M059J (cell line): ENCODE measurements around the gene VAPA. TPM values are rescaled to one million over a fixed set of nuclear protein-coding genes. Genes with fewer than 3 reads are reported as not detected.

Source experiments
- DNase-seq: peaks from one replicate; pipeline ENCODE4 v3.0.0-alpha.2; 2012; ENCODE audit warnings: low read depth
- total RNA-seq: library from RNA; depleted of rRNA; stranded (reverse); fragments of >200 nt; shearing (Covaris generic); gene quantifications from 2 replicates; pipeline ENCODE4 v1.2.3, GENCODE V29; 2014

The VAPA gene
- total RNA-seq, 1 experiment from 2014 or later: 425 TPM

DNA sequence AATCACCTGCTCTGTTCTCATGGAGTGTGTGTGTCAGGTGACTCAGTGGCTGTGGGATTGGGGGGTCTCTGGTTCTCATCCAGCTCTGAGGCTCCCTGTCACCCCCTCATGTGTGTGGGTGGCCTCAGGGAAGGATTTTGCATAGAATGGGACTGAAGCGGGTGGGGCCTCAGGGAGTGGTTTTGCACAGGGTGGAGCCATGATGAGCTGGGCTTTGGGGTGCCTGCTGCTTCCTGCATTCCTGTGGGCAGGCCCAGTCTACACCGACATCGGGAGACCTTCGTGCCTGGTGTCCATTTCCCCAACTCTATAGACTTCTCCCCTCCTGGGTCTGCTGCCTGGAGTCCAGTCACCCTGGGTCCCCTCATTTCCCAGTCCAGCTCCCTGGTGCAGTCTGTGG lies 59.7 kb downstream of the VAPA start:
- no peak for DNase-seq

DNA sequence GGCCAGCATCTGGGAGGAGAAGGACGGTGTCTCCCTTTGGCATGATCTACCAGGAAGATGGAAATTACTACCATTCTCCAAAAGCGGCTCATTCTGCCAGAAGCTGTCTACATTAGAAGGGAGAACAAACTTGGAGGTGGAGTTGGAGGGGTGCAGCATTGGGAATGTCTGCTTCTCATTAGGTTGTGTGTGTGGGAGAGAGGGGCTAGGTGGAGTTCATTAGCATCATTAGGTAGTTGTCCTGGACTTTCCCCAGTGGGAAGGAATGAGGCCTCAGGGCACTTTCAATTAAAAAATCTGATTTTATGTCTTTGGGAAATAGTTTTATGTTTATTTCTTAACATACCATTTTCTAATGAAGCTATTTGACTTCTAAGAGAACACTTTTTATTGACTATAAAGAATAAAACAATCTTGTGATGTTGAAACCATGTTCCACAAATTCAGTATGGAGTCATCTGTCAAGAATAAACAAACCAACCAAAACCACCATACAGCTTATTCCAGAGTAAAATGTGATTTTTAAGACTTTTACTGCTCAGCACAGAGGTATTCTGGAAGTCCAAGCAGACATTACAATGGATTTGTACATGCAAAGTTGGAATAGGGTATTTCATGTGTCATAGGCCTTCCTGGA lies 60.6 kb downstream of the VAPA start:
- DNase-seq: peak; percentile 30

DNA sequence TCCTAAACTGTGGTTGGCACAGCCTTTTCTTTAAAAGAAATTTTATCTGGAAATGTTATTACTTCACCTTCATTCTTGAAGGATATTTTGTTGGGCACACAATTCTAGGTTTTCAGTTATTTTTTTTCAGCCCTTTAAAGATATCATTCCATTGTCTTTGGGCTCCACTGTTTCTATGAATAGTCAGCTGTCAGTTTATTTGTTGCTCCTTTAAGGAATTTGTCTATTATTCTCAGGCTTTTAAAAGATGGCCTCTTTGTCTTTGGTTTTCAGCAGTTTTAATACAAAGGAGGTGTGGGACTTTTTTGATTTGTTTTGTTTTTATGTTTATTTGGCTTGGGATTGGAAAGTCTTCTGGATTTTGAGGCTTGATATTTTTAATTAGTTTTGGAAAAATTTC lies 61.8 kb downstream of the VAPA start:
- DNase-seq: no peak

DNA sequence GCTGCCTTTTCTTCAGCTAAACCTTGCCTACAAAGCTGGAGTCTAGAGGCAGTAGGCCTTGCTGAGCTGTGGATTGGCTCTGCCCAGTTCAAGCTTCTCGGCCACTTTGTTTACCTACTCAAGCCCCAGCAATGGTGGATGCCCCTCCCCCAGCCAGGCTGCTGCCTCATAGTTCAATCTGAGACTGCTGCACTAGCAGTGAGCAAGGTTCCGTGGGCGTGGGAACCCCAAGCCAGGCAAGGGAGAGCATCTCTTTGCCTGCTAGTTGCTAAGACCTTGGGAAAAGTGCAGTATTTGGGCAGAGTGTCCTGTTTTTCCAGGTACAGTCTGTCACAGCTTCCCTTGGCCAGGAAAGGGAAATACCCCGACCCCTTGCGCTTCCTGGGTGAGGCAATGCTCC lies 68.9 kb downstream of the VAPA start:
- DNase-seq: no peak

DNA sequence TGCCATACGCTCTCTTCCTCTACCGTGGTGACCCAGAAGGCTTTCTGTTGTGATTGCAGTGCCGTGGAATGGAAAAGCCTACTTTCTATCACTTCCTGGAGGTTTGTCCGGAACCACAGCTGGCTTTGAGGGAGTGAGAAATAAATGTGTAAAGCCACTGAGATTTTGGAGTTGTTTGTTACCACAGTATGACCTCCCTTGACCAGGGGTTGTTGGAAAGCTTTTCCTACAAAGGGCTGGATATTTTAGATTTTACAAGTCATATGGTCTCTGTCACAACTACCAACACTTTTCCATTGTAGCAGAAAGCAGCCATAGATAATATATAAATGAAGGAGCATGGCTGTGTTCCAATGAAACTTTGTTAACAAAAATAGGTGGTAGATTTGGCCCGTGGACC lies 70.3 kb downstream of the VAPA start:
- no peak for DNase-seq

DNA sequence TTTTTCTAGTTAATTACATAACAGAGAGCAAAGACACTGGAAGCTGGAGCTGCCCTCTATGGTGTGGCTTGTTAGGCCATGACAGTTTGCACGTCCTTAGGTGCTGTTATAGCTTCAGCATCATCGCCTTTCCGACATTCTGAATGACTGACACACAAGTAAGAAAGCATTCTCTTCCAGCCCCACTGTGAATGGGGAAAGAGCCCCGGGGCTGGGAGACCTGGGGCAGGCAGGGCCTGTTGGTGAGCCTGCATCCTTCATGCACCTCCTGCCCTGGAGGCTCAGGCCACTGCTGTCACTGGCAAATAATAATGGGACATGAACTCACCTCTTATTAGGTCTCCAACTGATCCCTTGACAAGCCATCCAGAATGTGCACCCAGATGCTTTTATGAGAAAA lies 71.8 kb downstream of the VAPA start:
- no peak for DNase-seq

DNA sequence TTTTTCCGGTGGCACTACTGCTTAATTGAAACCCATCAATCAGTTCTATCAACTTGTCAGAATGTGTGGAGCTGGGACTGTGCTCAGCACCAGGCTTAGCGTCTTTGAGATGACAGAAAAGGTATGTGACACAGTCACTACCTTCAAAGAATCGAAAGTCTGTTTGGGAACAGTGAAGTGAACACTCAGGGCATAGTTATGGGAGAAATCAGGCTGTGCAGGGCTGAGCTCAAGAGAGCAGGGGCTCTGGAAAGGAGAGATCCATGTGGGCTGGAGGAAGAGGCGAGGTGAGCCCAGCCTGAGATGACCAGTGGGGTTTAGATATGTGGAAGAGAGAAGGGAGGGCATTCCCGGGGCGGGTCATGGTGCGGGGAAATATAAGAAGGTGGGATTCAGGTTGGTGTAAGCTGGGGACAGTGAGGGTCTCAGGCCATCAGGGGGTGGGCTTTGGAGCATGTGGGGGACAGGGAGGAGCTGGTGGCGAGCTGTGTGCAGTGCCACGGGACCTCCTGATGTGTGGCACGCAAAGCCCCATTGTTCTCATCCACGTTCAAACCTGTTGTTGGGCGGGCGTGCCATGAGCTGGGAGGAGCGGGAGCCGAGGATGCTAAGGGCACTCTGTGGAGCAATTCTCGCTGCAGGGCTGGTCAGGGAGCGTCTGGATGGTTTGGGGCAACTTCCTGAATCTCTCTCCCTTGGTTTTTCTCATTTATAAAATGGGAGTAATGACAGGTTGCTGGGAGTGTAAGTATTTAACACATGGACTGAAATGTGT lies 72.5 kb downstream of the VAPA start:
- no peak for DNase-seq

DNA sequence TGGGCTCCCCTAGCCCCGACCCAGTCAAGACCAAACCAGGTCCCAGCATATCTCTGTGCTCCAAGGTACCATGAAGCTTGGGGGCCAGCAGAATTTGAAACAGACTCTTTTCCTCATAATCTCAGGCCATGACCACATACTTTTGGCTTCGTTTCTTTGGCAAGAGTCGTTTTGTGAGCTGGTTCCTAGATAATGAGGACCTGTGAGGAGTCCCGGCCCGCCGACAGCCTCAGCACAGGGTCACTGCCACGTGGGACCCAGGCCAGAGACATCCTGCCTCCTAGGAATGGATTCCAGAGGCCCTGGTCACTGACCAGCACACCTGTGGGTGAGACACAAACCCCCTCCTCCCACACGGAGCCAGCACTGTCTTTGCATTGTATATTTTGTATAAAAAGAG lies 73.5 kb downstream of the VAPA start:
- no peak for DNase-seq

DNA sequence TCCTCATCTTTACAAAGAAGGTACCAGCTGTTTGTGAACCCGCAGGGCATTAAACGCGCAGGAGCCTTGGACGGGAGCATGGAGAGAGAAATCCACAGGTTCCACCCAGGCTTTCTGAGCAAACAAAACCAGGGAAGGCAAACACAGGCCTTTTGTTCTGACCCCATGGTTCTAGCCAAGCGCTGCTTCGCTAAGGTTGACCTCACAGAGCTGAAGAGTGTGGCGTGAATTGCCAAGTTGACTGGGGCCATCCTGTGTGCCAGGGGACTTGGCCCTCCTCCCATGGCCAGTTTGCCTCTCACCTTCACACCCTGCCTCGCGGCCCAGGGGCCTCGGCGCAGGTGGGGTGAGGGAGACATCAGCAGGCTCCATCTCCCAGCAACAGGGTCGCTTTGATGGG lies 74.1 kb downstream of the VAPA start:
- no peak for DNase-seq

DNA sequence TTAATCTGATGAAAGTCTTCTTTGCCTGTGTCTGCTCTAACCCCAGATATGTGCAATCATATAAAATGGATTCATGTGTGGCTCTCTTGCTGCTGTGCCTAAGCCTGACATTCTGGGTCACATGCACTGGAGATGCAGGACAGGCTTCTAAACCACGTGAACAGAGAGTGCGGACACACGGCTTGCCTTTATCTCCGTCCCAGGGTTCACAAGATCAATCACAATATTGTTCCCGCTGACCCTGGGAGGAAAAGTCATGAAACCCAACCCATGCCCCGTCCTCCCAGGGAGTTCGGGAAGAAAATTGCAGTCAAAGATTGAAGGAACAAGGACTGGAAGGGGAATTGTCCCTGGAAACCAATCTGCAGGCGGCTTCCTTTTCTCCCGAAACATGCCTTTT lies 74.8 kb downstream of the VAPA start:
- no peak for DNase-seq

DNA sequence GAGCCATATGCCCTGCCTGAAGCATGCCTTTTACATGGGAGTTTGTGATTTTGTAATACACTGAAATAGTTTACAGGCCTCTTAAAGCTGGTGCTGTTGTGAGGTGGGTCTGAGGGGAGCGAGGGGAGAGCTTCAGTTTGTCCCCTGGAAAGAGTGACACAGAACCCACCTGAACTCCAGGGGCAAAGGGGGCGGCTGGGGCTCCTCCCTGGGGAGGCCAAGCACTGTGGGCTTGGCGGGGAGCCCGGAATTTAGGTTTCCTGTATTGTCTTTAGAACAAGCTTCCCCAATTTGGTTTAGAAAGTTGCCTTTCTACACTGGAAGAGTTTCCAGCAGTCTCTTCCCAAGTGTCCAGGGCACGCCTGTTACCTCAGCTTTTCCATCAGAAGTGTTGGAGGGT lies 75.7 kb downstream of the VAPA start:
- no peak for DNase-seq

DNA sequence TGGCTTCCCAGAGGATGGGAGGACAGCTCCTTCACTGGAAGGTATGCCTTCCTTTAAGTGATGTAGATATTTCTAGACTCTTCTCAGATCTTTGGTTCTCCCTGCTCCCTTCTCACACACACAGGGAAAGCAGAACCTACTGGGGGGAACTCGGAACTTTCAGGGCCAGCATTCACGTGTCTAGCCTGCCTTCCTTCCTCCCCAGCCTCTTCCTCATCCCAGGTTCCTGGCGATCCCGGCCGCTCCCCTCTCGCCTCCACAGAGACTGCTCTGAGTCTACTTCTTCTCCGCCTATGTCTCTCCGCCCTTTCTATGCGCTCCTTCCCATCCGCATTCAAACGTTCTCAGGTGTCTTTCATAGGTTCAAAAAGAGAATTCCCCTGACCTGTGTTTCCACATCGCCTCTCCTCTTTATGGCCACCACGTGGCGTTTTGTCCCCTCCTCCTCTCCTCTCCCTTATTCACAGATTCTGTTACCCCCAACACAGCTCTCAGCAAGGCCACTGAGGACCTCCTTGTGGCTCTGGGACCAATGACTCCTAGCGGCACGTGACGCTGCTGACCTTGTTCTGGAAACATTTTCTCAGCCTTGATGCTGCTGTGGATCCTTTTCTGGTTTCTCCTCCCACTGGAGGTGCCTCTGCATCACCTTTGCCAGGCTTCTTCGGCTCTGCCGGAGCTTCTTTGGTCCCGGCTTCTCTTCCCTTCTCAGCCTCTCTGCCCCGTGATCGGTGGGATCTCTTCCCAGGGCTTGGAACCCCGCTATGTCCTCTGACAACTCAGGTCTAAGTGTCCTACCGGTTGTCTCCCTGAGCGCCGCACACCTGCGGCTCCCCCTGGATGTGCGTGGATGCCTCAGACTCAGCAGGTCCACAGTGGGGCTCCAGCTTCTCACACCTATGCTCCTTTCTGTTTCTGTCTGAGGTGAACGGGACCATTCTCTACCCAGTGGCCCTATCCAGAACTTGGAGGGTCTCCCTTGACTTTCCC lies 77.5 kb downstream of the VAPA start:
- DNase-seq: no peak

DNA sequence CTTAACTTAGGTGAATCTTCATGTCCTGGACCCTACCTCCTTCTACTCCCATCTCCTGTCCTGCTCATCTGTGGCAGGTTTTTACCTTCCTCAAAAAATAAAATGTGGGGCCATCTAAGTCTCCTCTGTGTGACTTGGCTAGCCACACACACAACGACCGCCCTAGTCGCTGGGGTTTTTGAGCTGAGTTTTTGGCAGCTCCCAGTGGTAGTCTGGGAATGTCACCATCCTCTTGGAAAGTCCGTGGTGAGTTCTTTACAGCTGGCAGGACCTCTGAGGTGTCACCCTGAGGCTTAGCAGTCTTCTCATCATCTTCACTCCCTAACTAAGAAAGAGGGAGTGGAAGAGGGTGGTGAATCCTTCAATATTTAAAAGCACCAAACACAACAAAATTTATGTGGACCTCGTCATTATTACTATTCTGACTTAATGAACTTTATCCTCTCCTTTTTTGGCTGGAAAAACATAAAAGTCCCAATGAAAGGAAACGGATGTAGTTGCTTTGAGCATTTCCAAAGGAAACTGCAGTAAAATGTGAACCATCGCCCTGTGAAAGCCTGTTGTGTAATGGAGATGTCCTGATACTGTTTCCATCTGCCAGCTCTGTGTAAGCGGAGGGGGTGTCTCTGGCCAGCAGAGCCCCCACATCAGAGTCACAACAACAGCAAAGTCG lies 78.6 kb downstream of the VAPA start:
- DNase-seq: no peak

DNA sequence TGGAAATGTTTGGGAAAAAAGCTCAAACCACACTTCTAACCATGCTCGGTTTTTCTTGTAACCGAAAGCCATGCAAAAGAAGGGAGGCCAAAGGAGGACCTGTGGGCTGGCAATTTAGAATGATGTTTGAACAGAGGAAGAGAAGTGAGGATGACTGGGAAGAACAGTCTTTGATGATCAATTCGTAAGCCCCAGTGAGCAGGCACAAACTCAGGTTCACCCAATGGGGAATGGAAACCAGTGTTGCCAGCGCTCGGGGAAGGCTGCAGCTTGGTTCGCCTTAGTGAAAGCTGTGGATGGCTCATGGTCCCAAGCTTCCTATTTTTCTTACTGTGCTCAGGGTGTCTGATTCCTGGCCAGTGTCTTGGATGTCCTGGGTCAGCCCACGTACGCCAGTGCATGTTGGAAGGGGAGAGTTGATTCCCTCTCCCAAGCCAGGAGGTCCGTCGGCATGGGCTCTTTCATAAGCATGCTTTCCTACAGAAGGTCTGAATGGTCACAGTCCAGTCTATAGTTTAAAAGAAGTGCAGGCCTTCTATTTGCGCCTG lies 79.2 kb downstream of the VAPA start:
- no peak for DNase-seq

DNA sequence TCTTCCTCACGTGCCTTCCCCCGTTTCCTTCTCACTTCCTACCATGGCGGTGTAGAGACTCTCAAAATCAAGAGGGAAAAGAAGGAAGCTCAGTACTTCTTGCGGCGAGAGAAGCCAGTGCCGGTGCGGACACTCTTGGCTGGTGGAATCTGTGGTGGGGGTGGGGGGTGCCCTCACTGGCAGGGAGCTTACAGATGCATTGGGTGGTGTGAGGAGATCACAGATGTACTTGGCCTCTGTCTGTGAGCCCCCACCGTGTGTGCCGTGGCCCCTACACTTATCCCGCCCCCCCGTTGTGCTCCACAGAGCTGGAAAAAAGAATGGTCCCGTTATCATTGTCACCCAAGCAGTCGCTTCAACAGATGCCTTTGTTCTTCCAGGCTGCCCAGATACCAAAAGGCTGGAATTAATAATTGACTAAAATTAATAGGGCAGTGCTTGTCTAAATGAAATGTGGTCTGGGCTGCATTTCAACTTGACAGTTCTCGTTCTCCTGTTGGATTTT lies 79.8 kb downstream of the VAPA start:
- no peak for DNase-seq

DNA sequence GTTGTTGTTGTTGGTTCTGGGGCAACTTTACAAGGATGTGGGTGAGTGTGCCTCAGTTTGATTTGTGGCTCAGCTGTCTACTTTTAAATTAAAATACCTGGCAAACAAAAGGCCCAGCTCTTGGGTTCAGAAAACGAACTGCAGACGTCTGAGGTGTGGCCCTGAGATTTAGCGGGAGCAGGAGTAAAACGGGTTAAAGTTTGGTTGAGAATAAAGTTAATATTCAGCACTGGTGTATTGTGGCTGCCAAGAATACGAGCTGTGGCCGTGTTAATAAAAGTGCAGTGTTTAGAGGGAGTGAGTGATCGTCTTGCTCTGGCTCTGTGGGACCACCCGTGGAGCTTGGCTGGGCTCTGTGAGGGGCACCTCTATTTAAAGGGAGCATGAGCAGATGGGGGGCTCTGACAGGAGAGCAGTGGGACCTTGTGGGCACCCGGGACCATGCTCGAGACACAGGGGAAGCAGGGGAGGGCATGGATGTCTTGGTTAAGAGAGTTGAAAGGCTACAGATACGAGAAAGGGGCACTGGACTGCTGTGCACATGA lies 80.3 kb downstream of the VAPA start:
- no peak for DNase-seq

DNA sequence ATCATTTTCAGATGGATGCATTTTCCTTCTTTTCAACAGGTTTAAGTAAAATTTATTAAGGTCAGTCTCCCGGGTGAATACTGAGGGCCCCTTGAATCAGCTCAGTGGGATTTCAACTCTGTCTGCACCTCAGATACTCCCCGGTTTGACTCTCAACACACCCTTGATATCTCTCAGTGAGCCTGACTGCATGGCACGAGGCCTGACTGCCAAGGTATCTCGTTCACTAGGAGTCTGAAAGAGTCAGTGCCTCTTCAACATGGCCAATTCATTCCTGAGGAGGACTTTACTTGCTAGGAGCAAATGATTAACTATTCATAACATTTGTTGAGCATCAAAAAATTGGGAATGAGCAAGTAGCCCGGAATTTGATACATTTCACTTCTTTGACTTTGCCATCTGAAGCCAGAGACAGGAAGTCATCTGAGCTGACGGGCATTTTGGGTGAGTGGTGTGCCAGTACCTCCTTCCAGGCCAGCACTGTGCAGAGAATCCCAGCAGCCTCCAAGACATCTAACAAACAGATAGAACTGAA lies 81.0 kb downstream of the VAPA start:
- no peak for DNase-seq

DNA sequence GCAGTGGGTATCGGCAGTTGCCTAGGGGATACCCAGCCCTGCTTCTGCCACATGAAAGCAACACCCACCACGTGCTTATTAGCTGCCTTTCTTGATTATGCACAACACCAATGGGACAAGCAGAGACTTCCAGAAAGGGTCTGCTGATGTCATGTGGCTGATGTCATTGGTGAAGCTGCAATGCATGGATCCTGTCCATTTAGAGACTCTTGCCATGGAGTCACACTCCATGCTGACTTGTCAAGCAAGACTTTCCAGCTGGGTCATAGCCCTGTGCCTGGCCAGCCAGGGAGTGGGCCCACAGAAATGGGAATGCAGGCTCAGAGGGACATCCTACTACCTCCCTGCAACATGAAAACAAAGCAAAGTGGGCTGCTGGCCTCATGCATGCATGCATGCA lies 81.8 kb downstream of the VAPA start:
- DNase-seq: no peak

DNA sequence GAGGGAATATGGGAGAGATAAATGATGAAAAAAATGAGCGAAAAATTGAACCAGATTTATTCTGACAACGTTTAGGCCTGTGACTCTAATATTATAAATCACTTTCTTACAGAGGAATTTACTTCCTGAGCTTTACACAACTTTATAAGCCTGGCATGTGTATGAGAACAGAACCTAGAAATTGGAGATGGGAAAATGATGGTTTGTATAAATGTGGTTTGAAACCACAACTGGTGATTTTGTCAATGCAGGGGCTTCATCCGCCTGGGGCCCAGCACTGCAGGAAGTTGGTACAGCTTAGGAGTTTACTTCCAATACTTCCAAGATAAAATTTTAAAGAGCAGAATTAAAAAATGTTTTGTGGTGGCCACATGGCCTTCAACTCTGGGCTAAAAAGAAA lies 82.3 kb downstream of the VAPA start:
- DNase-seq: peak; percentile 51

DNA sequence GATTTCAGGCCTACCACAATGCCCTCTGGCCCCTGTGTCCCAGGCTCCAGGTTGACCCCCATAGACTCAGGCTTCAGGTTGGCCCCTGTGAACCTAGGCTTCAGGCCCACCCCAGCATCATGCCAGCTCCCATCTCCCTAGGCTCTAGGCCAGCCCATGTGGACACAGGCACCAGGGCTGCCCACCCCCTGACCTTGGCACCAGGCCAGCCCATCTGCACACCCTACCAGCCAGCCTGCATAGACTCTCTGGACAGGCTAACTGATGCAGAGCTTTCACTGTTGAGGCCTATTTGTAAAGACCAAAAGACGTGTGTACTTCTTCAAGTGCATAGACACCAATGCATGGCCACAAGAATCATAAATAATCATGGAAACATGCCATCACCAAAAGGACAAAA lies 83.9 kb downstream of the VAPA start:
- no peak for DNase-seq

DNA sequence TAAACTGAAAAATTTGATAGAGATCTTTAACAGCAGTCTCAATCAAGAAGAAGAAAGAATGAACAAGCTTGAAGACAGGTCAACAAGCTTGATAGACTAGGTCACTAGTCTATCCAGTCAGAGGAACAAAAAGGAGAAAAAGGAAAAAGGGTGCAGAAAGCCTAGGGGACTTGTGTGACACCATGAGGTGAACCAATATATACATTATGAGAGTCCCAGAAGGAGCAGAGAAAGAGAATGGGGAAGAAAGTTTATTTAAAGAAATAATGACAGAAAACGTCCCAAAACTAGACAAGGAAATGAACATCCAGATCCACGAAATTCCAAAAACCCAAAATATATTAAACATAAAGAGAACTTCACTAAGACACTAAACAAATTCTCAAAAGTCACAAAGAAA lies 84.5 kb downstream of the VAPA start:
- no peak for DNase-seq
